Gastrocnemius medialis (tissue), 4 donors: ENCODE data around the gene ASB15.

Experiments
- CTCF ChIP-seq, 5 experiments: fragments of 450-650 bp in 3 of 5; fragments of 200-600 bp in 2 of 5; sonication (generic) in 2 of 5; IDR thresholded peaks in 4 of 5; conservative IDR thresholded peaks in 1 of 5; 1 replicate in 4 of 5; 2 replicates in 1 of 5; pipeline ENCODE4 v1.5.1; 2016 to 2019; ENCODE audit warnings: antibody characterized with exemption in 5 of 5, mild to moderate bottlenecking in 3 of 5, moderate library complexity in 3 of 5
- POLR2A ChIP-seq, 2 donors: fragments of 450-650 bp; IDR thresholded peaks; one replicate each; pipeline ENCODE4 v1.6.1; 2017; ENCODE audit warnings: antibody characterized with exemption in 2 of 2, mild to moderate bottlenecking in 2 of 2, moderate library complexity in 2 of 2

- TF ChIP-seq POLR2A (IDR thresholded peaks at IDR 0.05) (no peak), CTCF (IDR thresholded peaks at IDR 0.05 in 4 of 5, conservative IDR thresholded peaks at IDR 0.05 in 1 of 5) (no peak)
Measured at GRCh38 chr7:123625254-123625653, 23.6 kb downstream of the ASB15 start.
